Smooth muscle cell (in vitro differentiated cells): Measurements from ENCODE around the gene HES3. TPM values are rescaled to one million over a fixed set of nuclear protein-coding genes. Genes with fewer than 3 reads are reported as not detected.

Source experiments
- DNase-seq: peaks from one replicate; lab custom pipeline; 2025; ENCODE audit not compliant: unreplicated experiment; lab: John Stamatoyannopoulos, UW
- H2AFZ ChIP-seq: fragments of 200-600 bp; sonication (generic); 2 replicates; pipeline ENCODE4 v1.6.0; 2016; ENCODE audit warnings: antibody characterized with exemption, low read depth, mild to moderate bottlenecking
- H3F3A ChIP-seq: fragments of 200-600 bp; sonication (generic); 2 replicates; pipeline ENCODE4 v1.6.0; 2017; ENCODE audit warnings: antibody characterized with exemption, low read depth
- H3K27ac ChIP-seq: fragments of 200-600 bp; sonication (generic); 2 replicates; pipeline ENCODE4 v1.5.1; 2016; ENCODE audit warnings: low read depth, mild to moderate bottlenecking
- H3K27me3 ChIP-seq: fragments of 200-600 bp; sonication (generic); 2 replicates; pipeline ENCODE4 v1.6.1; 2016; ENCODE audit warnings: low read depth, mild to moderate bottlenecking
- H3K36me3 ChIP-seq: fragments of 200-600 bp; sonication (generic); 2 replicates; pipeline ENCODE4 v1.5.1; 2016; ENCODE audit warnings: low read depth
- H3K4me1 ChIP-seq: fragments of 200-600 bp; sonication (generic); 2 replicates; pipeline ENCODE4 v1.5.1; 2016; ENCODE audit warnings: low read depth
- H3K4me2 ChIP-seq: fragments of 200-600 bp; sonication (generic); 2 replicates; pipeline ENCODE4 v1.6.0; 2016; ENCODE audit warnings: mild to moderate bottlenecking
- H3K4me3 ChIP-seq: fragments of 200-600 bp; sonication (generic); 2 replicates; pipeline ENCODE4 v1.5.1; 2016; ENCODE audit warnings: mild to moderate bottlenecking
- H3K79me2 ChIP-seq: fragments of 200-600 bp; sonication (generic); 2 replicates; pipeline ENCODE4 v1.6.0; 2016; ENCODE audit warnings: low read depth, mild to moderate bottlenecking
- H3K9ac ChIP-seq: fragments of 200-600 bp; sonication (generic); 2 replicates; pipeline ENCODE4 v1.6.0; 2016; ENCODE audit warnings: low read depth
- H3K9me3 ChIP-seq: fragments of 200-600 bp; sonication (generic); replicated peaks from 2 replicates; pipeline ENCODE4 v1.5.1; 2016; ENCODE audit warnings: low read depth
- H4K20me1 ChIP-seq: fragments of 200-600 bp; sonication (generic); 2 replicates; pipeline ENCODE4 v1.6.0; 2016; ENCODE audit warnings: low read depth
- WGBS: methylation state at CpG from one replicate; pipeline ENCODE4 v1.1.7; 2016; ENCODE audit warnings: low lambda C conversion rate; 5-methylcytosine and 5-hydroxymethylcytosine counted together
- polyA plus RNA-seq: library from polyadenylated mRNA; unstranded; fragments of >200 nt; fragmentation: Nextera tagmentation; extraction: Ambion mirVana; gene quantifications from 2 replicates; pipeline ENCODE4 v1.2.1, GENCODE V29; 2016
- total RNA-seq: library from RNA; depleted of rRNA; stranded (reverse); fragments of >200 nt; gene quantifications from 2 replicates; pipeline ENCODE4 v1.2.3, GENCODE V29; 2014
- TF ChIP-seq, protein P1 (sequence below): fragments of 200-600 bp; sonication (generic); IDR thresholded peaks from 2 replicates; pipeline ENCODE4 v1.5.1; 2017; ENCODE audit warnings: borderline replicate concordance, mild to moderate bottlenecking, antibody characterized with exemption; ENCODE audit not compliant: insufficient read depth, poor library complexity, severe bottlenecking

Gene HES3
- total and polyA plus RNA-seq, 2 experiments from 2014 or later: not detected

DNA sequence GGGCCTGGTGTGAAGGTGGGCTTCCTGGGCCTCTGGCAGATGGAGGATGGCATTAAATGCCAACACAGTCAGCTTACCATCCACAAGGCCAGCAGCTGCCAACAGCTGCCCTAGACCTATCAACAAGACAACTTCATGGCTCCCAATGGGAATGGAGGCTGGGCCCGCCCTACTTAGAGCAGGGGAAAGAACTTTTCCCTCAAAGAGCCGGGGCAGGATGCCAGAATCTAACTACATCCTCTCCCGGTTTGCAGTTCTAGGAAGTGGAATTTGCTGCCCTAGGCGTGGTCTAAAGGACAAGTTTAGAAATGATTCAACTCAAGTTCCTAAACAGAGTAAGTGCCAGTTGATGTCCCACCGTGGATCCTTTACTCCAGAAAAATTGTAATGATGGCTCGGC is 21.3 kb upstream of the HES3 start:
- no peak overlapping the region for H3K9ac ChIP-seq
- no peaks in the 10 kb centered on the region for H3F3A ChIP-seq
- H3K27me3 ChIP-seq: no peaks in the 10 kb centered on the region
- DNase-seq: no peak
- no peak overlapping the region for H2AFZ ChIP-seq
- TF ChIP-seq, protein P1, sequence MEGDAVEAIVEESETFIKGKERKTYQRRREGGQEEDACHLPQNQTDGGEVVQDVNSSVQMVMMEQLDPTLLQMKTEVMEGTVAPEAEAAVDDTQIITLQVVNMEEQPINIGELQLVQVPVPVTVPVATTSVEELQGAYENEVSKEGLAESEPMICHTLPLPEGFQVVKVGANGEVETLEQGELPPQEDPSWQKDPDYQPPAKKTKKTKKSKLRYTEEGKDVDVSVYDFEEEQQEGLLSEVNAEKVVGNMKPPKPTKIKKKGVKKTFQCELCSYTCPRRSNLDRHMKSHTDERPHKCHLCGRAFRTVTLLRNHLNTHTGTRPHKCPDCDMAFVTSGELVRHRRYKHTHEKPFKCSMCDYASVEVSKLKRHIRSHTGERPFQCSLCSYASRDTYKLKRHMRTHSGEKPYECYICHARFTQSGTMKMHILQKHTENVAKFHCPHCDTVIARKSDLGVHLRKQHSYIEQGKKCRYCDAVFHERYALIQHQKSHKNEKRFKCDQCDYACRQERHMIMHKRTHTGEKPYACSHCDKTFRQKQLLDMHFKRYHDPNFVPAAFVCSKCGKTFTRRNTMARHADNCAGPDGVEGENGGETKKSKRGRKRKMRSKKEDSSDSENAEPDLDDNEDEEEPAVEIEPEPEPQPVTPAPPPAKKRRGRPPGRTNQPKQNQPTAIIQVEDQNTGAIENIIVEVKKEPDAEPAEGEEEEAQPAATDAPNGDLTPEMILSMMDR: no peak
- no peaks in the 10 kb centered on the region for H3K9me3 ChIP-seq
- H3K4me3 ChIP-seq: no peak overlapping the region
- WGBS: over 99% methylated on average over 6 of the region's 6 CpGs
- H3K4me2 ChIP-seq: no peak overlapping the region
- no peak overlapping the region for H3K27ac ChIP-seq
- H3K4me1 ChIP-seq: no peaks in the 10 kb centered on the region
- no peaks in the 10 kb centered on the region for H3K36me3 ChIP-seq
- peaks cover 12% of the 10 kb centered on the region for H4K20me1 ChIP-seq
- no peaks in the 10 kb centered on the region for H3K79me2 ChIP-seq

DNA sequence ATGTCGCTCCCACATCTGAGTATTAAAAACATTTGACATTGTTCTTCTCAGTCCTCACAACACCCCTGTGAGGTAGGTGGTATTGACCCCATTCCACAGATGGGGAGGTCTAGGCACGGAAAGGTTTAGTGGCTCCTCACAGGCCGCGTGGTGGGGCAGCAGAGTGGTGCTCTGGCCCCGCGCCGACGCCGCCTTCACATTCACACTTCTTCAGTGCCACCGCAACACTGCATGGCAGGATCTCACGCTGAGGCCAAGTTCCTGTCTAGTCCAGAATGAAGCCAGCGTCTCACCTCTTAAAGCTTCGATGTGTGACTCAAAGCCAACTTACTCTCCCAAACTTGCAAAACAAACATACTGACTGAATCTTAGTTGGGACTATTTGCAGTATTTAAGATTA is 20.4 kb upstream of the HES3 start:
- TF ChIP-seq, protein P1: no peak
- H3K27me3 ChIP-seq: no peaks in the 10 kb centered on the region
- H4K20me1 ChIP-seq: peaks cover 12% of the 10 kb centered on the region
- no peaks in the 10 kb centered on the region for H3F3A ChIP-seq
- no peak for DNase-seq
- H2AFZ ChIP-seq: no peak overlapping the region
- no peak overlapping the region for H3K4me2 ChIP-seq
- no peak overlapping the region for H3K27ac ChIP-seq
- WGBS: 97% methylated on average over 13 of the region's 13 CpGs
- H3K9me3 ChIP-seq: no peaks in the 10 kb centered on the region
- no peak overlapping the region for H3K4me3 ChIP-seq
- no peaks in the 10 kb centered on the region for H3K4me1 ChIP-seq
- H3K9ac ChIP-seq: no peak overlapping the region
- no peaks in the 10 kb centered on the region for H3K36me3 ChIP-seq
- no peaks in the 10 kb centered on the region for H3K79me2 ChIP-seq

DNA sequence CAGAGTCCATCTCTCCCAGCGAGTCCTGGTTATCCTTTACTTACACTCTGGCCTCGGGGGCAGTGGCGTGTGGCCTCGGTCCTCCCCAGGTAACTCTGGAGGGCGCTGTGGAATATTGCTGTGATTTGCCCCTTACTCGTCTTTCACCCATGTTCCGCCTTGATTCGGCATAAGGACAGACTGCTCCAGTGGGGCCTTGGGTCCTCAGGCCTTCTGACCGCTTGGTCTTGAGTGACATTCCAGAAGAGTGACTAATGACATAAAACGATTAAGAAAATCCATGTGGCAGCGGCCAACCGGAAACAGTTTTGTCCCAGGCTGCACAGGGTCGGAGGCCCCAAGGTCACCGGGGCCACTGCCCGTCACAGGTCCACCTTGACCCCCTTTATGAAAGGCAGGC is 19.3 kb upstream of the HES3 start:
- WGBS: 74% methylated on average over 15 of the region's 15 CpGs
- Histone ChIP-seq H3K36me3 (no peaks in the 10 kb centered on the region), H3K4me1 (no peaks in the 10 kb centered on the region), H3K4me3 (no peak overlapping the region), H3K27me3 (no peaks in the 10 kb centered on the region), H3K27ac (no peak overlapping the region), H3K9me3 (no peaks in the 10 kb centered on the region), H3K4me2 (no peak overlapping the region), H3F3A (no peaks in the 10 kb centered on the region), H3K79me2 (no peaks in the 10 kb centered on the region), H2AFZ (no peak overlapping the region), H4K20me1 (peaks cover 12% of the 10 kb centered on the region), H3K9ac (no peak overlapping the region)
- DNase-seq: no peak
- TF ChIP-seq, protein P1: no peak

DNA sequence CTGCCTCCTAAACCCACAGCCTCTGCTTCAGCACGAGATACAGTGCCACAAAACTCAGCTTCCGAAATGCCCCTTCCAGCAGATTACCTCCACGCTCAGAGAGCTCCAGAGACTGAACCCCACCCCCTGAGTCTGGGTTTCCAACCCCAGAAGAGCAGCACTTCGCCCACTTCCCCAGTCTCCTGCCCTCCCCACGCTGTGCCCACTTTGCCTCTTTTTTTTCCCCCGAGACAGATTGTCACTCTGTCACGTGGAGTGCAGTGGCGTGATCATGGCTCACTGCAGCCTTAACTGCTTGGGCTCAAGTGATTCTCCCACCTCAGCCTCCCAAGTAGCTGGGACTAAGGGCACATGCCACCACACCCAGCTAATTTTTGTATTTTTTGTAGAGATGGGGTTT is 18.3 kb upstream of the HES3 start:
- Histone ChIP-seq H3K9ac (no peak overlapping the region), H3F3A (no peaks in the 10 kb centered on the region), H3K36me3 (no peaks in the 10 kb centered on the region), H3K27ac (no peak overlapping the region), H3K27me3 (no peaks in the 10 kb centered on the region), H3K4me1 (no peaks in the 10 kb centered on the region), H3K4me3 (no peak overlapping the region), H3K9me3 (no peaks in the 10 kb centered on the region), H3K4me2 (no peak overlapping the region), H3K79me2 (no peaks in the 10 kb centered on the region), H4K20me1 (peaks cover 12% of the 10 kb centered on the region), H2AFZ (no peak overlapping the region)
- 94% methylated on average over 8 of the region's 8 CpGs for WGBS
- no peak for DNase-seq
- TF ChIP-seq, protein P1: no peak
